K562 (cell line): Measurements from ENCODE around the gene KCNG1. TPM values are rescaled to one million over a fixed set of nuclear protein-coding genes. Genes with fewer than 3 reads are reported as not detected.

ENCODE experiments used
- ATAC-seq: fragments of 200-7000 bp; cut with Tn5 transposase; 3 replicates; pipeline ENCODE4 v1.9.1; 2020; ENCODE audit warnings: moderate library complexity
- BruUV-seq: library from RNA; stranded (reverse); fragments of 400-500 nt; replicated peaks from 2 replicates; lab custom pipeline; 2021; lab: Mats Ljungman, UMichigan
- CTCF ChIA-PET: fragments of 300-600 bp; formaldehyde crosslinking; extraction: SDS; loops from one replicate; lab custom pipeline; 2021; ENCODE audit warnings: low intra/inter-chr PET ratio; lab: Yijun Ruan, JAX
- POLR2A ChIA-PET: fragments of 300-600, 350-650 bp; sonication (Branson Sonifier 250); formaldehyde crosslinking; extraction: SDS; loops from one replicate; lab custom pipeline; 2021; ENCODE audit warnings: antibody characterized with exemption, inconsistent platforms; lab: Yijun Ruan, JAX
- DNase-seq, 4 experiments: peaks; one replicate each; pipeline versions ENCODE4 v3.0.0 to v3.0.0-alpha.2; 2011 to 2018; ENCODE audit warnings: low spot score in 3 of 4, mixed read lengths in 3 of 4; ENCODE audit errors: extremely low read depth in 1 of 4
- FAIRE-seq: peaks from 2 replicates; lab custom pipeline; 2011; peaks lifted over from hg19 to GRCh38; lab: Jason Lieb, UNC
- H2AFZ ChIP-seq: 2 replicates; pipeline ENCODE4 v1.6.0; 2011; ENCODE audit warnings: low read depth, low read length, control low read depth, inconsistent platforms
- H3K27ac ChIP-seq: fragments of 200-600 bp; 3 replicates; pipeline ENCODE4 v1.8.0; 2011; ENCODE audit warnings: low read depth, mild to moderate bottlenecking, control low read depth, inconsistent platforms, low read length, moderate library complexity, mixed read lengths; ENCODE audit errors: extremely low read depth
- H3K27me3 ChIP-seq, 2 experiments: fragments of 300-600 bp in 1 of 2; 2 replicates in 1 of 2; 3 replicates in 1 of 2; pipeline versions ENCODE4 v1.6.0 to v1.8.0; 2011; ENCODE audit warnings: inconsistent platforms in 2 of 2, low read length in 2 of 2, mild to moderate bottlenecking in 1 of 2, mixed read lengths in 1 of 2, moderate library complexity in 1 of 2; ENCODE audit not compliant: control insufficient read depth in 2 of 2, insufficient read depth in 2 of 2
- H3K36me3 ChIP-seq: fragments of 300-600 bp; 3 replicates; pipeline ENCODE4 v1.8.0; 2011; ENCODE audit warnings: mild to moderate bottlenecking, low read length, inconsistent platforms; ENCODE audit not compliant: control insufficient read depth, insufficient read depth
- H3K4me1 ChIP-seq, 2 experiments: fragments of 200-600 bp in 1 of 2; replicated peaks in 1 of 2; 2 replicates in 1 of 2; 3 replicates in 1 of 2; pipeline versions ENCODE4 v1.5.1 to v1.8.0; 2011; ENCODE audit warnings: inconsistent platforms in 2 of 2, low read length in 2 of 2, mild to moderate bottlenecking in 1 of 2, mixed read lengths in 1 of 2, moderate library complexity in 1 of 2; ENCODE audit not compliant: control insufficient read depth in 2 of 2, insufficient read depth in 2 of 2
- H3K4me2 ChIP-seq: 2 replicates; pipeline ENCODE4 v1.6.1; 2011; ENCODE audit warnings: low read length, control low read depth, inconsistent platforms, mixed read lengths; ENCODE audit not compliant: insufficient read depth
- H3K4me3 ChIP-seq: fragments of 200-600 bp; sonication (generic), shearing (Covaris generic); 2 replicates; pipeline ENCODE4 v1.5.1; 2016; ENCODE audit warnings: control low read depth, inconsistent platforms
- H3K79me2 ChIP-seq: fragments of 200-600 bp; 3 replicates; pipeline ENCODE4 v1.8.0; 2011; ENCODE audit warnings: low read length, inconsistent platforms; ENCODE audit not compliant: control insufficient read depth, insufficient read depth
- H3K9ac ChIP-seq, 2 experiments: 2 replicates each; pipeline versions ENCODE4 v1.6.0 to v1.6.1; 2011; ENCODE audit warnings: low read depth in 2 of 2, low read length in 2 of 2, control low read depth in 1 of 2, inconsistent platforms in 1 of 2, mild to moderate bottlenecking in 1 of 2, mixed read lengths in 1 of 2; ENCODE audit not compliant: insufficient read depth in 1 of 2
- H3K9me1 ChIP-seq: one replicate; pipeline ENCODE4 v1.6.0; 2011; ENCODE audit warnings: inconsistent platforms, mild to moderate bottlenecking, low read length, moderate library complexity; ENCODE audit not compliant: control insufficient read depth, insufficient read depth
- H3K9me3 ChIP-seq: replicated peaks from 2 replicates; pipeline ENCODE4 v1.5.1; 2011; ENCODE audit warnings: low read depth, low read length, inconsistent platforms; ENCODE audit not compliant: control insufficient read depth, insufficient read depth
- H4K20me1 ChIP-seq: replicated peaks from 2 replicates; pipeline ENCODE4 v1.6.1; 2011; ENCODE audit warnings: low read length, inconsistent platforms, mixed read lengths; ENCODE audit not compliant: control insufficient read depth, insufficient read depth
- FIP1L1 ChIP-seq: fragments of 200-400 bp; formaldehyde crosslinking; IDR thresholded peaks from 2 replicates; pipeline ENCODE4 v1.6.1; 2018; ENCODE audit warnings: mild to moderate bottlenecking, low read depth, low read length; ENCODE audit not compliant: poor library complexity, severe bottlenecking
- RBM25 ChIP-seq: fragments of 200-400 bp; formaldehyde crosslinking; IDR thresholded peaks from 2 replicates; pipeline ENCODE4 v1.6.1; 2018; ENCODE audit warnings: low read length, low read depth, moderate library complexity; ENCODE audit not compliant: severe bottlenecking
- ZKSCAN1 ChIP-seq: fragments of 150-350 bp; IDR thresholded peaks from 2 replicates; pipeline ENCODE4 v1.6.1; 2016; ENCODE audit warnings: low read depth, low read length
- WGBS: fragments of 100-300 bp; shearing (Covaris generic); methylation state at CpG from one replicate; pipeline ENCODE4 v1.1.6; 2016; ENCODE audit warnings: low coverage, mixed read lengths; ENCODE audit not compliant: insufficient coverage; ENCODE audit errors: missing lambda C conversion rate; 5-methylcytosine and 5-hydroxymethylcytosine counted together
- in situ Hi-C: fragments of 300-500 bp; cut with MboI; formaldehyde crosslinking; loops from 4 replicates; pipeline ENCODE4 v1.15.0; 2018; ENCODE audit warnings: inconsistent platforms, mixed read lengths
- intact Hi-C: fragments of 100-400 bp; cut with micrococcal nuclease; formaldehyde crosslinking; loops from 2 replicates; pipeline ENCODE4 v1.14.2; 2022
- polyA plus RNA-seq, 8 experiments: library from polyadenylated mRNA; depleted of rRNA in 4 of 8; stranded (reverse) in 5 of 8; unstranded in 3 of 8; fragments of >200 nt; fragmentation: Nextera tagmentation in 2 of 8; fragmentation: Illumina TruSeq in 1 of 8; extraction: Ambion mirVana in 2 of 8; extraction: Trizol in 1 of 8; gene quantifications; 2 replicates each; pipeline versions ENCODE4 v1.2.1 to v1.2.3, GENCODE V29; 2011 to 2014; ENCODE audit warnings: inconsistent platforms in 1 of 8, missing spikeins in 1 of 8
- total RNA-seq, 7 experiments: library from RNA; depleted of rRNA in 6 of 7; stranded (reverse); fragments of >200 nt in 6 of 7; fragmentation: Illumina TruSeq in 2 of 7; extraction: Trizol in 2 of 7; gene quantifications; 2 replicates each; pipeline versions ENCODE4 v1.2.1 to v1.2.3, GENCODE V29; 2011 to 2021; ENCODE audit warnings: low replicate concordance in 1 of 7
- TF ChIP-seq, protein P1 (sequence below), 3 experiments: IDR thresholded peaks in 2 of 3; conservative IDR thresholded peaks in 1 of 3; 2 replicates each; pipeline ENCODE4 v1.5.1; 2011 to 2012; ENCODE audit warnings: low read length in 3 of 3, mild to moderate bottlenecking in 3 of 3, control low read depth in 2 of 3, improper control_type of control experiment in 1 of 3, inconsistent platforms in 1 of 3, low read depth in 1 of 3, mixed read lengths in 1 of 3, moderate library complexity in 1 of 3; ENCODE audit not compliant: insufficient read depth in 2 of 3

The KCNG1 gene
- total and polyA plus RNA-seq, 9 of the 15 experiments (the other 6 are each of a cell fraction or from before 2014, with no cell fraction given): 0.06 to 1.5 (median 0.22) TPM; not detected in 2

DNA sequence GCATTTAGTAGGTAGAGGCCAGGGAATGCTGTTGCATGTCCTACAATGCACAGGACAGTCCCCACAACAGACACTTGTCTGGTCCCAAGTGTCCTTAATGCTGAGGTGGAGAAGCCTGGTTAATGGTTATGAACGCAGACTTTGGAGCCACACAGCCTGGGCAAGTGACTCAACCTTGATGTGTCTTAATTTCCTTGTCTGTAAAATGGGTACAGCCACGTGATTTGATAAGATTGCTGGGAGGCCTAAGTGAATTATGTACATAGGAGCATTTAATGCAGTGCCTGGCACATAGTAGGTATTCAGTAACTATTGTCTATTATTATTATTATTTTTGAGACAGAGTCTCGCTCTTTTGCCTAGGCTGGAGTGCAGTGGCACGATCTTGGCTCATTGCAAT lies 11.4 kb downstream of the KCNG1 start:
- no TSS peak for BruUV-seq
- in situ Hi-C loops (no loop called here), intact Hi-C loops (no loop called here)
- DNase-seq (no peak), ATAC-seq (no peak), FAIRE-seq (no peak)
- Histone ChIP-seq H3K27ac (no peak overlapping the region), H4K20me1 (peaks cover 3% of the 10 kb centered on the region), H3K27me3 (peaks cover 12 to 61% of the 10 kb centered on the region in 2 experiments; a peak in 4 of 5 replicates), H3K9me1 (no peaks in the 10 kb centered on the region), H3K4me1 (peaks cover 0 to 11% of the 10 kb centered on the region in 2 experiments; a peak in 2 of 5 replicates), H3K9me3 (no peaks in the 10 kb centered on the region), H3K36me3 (no peaks in the 10 kb centered on the region), H3K4me2 (no peak overlapping the region), H3K79me2 (no peaks in the 10 kb centered on the region)
- ChIA-PET POLR2A (interaction anchor here (2.2 kb wide), 1 partner anchor 9 kb away, joined by 6 read pairs; no protein-coding TSS in a partner anchor), CTCF (no interaction called here)
- 0% methylated on average over 4 of the region's 4 CpGs for WGBS
- TF ChIP-seq FIP1L1 (no peak), ZKSCAN1 (0 out of 2 replicates have a peak, but pooled peaks have one; percentile 44), RBM25 (peak; percentile 61)
- TF ChIP-seq, protein P1, sequence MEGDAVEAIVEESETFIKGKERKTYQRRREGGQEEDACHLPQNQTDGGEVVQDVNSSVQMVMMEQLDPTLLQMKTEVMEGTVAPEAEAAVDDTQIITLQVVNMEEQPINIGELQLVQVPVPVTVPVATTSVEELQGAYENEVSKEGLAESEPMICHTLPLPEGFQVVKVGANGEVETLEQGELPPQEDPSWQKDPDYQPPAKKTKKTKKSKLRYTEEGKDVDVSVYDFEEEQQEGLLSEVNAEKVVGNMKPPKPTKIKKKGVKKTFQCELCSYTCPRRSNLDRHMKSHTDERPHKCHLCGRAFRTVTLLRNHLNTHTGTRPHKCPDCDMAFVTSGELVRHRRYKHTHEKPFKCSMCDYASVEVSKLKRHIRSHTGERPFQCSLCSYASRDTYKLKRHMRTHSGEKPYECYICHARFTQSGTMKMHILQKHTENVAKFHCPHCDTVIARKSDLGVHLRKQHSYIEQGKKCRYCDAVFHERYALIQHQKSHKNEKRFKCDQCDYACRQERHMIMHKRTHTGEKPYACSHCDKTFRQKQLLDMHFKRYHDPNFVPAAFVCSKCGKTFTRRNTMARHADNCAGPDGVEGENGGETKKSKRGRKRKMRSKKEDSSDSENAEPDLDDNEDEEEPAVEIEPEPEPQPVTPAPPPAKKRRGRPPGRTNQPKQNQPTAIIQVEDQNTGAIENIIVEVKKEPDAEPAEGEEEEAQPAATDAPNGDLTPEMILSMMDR (IDR thresholded peaks at IDR 0.05 in 2 of 3, conservative IDR thresholded peaks at IDR 0.05 in 1 of 3; ENCODE audit: insufficient read depth in 2 of 3, low read depth in 1 of 3, low read length in 3 of 3): no peak
- TF ChIP-seq, all 486 proteins: peak for 2
- Histone ChIP-seq H3K4me3 (no peak overlapping the region), H2AFZ (no peak overlapping the region), H3K9ac (no peak overlapping the region)
